NK-92 (cell line): Measurements from ENCODE around the gene RRP36.

ENCODE experiments used
- DNase-seq: peaks from one replicate; lab custom pipeline; 2025; ENCODE audit not compliant: unreplicated experiment; lab: John Stamatoyannopoulos, UW

Gene RRP36

DNA sequence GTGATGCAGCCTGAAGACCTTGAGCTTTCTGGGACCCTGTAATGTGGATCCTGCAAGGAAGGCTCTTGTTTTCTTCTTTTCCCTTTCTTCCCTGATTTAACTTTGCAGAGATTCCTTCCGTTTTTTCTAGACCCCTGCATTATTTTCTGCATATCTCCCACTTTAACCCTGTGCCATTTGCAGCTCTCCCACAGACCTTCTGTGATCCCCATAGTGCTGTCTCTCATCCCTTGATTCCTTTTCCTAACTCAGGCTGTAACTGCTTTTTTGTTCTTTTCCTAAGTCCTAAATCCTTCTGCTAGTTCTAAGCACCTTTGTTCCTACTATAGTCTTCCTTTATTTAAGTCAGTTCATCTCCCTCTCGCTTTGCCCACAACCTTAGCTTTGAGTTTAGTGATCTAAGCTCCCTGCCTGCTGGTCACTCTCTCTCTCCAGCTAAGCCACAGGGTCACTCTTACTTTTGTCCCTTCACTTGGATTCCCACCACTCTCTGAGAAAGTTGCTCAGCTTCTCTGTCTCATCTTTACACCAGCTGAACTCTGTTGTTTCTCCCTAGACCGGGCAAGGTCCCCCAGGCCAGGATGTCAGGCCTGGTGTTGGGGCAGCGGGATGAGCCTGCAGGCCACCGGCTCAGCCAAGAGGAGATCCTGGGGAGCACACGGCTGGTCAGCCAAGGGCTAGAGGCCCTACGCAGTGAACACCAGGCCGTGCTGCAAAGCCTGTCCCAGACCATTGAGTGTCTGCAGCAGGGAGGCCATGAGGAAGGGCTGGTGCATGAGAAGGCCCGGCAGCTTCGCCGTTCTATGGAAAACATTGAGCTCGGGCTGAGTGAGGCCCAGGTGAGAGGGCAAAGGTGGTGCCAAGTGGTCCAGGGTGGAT is 39.6 kb downstream of the RRP36 start:
- no peak for DNase-seq

GRCh38 chr6:43061861-43062260 is 40.4 kb downstream of the RRP36 start:
- no peak for DNase-seq

- no peak for DNase-seq
Observed at GRCh38 chr6:43062818-43063217, 41.4 kb downstream of the RRP36 start.

DNA sequence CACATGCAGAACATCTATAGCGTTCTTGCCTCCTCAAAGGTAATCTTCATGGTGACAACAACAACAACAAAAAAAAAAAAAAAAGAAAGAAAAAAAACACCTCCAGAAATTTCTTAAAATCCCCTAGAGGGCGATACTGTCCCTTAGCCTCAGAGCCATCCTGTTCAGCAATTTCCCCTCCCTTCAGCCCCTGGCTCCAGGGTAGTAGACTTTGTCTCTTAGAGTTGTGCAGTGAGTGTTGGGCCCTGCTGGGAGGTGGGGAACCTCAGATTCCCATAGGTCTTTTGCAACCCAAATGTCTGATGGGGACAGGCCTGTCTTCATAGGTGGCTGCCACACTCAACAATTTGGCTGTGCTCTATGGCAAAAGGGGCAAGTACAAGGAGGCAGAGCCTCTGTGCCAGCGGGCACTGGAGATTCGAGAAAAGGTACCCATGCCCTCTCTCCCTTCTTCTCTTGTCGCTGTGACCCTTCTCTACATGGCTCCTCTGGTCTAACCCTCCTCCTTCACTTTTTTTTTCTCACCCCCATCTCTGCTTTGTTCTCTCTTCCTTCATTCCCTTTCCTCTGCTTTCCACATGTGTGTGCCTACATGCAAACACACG is 48.7 kb downstream of the RRP36 start:
- no peak for DNase-seq

DNA sequence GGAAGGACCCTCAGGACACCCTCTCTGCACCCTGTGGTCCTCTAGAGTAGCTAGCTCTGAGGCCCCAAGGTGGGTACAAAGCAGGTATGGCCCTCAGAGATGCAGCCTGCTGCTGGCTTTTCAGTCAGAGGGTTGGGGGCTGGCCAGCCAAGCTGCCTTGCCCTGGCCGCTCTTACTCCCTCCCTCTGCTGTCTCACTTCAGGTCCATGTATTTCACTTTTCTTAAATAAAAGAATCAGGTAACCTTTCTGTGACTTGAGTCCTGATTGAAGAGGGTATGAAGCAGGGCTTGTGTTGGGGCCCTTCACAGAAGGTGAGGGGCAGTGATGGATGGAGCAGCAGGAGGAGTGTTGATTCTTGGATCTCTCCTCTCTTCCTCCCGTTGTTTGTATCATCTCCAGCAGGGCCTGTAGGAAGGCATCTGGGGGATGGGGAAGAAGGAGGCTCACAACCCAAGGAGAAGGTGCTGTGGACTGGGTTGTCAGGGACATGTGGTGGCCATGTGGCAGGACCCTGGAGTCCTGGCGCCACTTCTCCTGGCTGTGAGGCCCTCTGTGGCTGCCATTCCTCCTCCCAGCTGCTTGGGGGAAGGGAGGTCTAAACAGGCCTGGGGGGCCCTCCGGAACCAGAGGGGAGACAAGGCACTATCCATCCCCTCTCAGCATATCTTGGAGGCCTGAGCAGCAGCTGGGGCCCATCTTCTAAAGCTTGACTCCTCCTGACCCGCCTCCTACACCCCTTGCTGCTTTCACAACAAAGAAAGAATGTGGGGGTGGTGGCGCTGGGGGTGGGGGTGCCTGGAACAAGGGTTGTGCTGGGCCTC is 53.6 kb downstream of the RRP36 start:
- DNase-seq: no peak

GRCh38 chr6:43075670-43076463 is 54.4 kb downstream of the RRP36 start, which contains the start of gene PTK7:
PTK7 (plus strand) TSS chr6:43076314; CDS start chr6:43076489, 175 bp downstream.
- DNase-seq: no peak

DNA sequence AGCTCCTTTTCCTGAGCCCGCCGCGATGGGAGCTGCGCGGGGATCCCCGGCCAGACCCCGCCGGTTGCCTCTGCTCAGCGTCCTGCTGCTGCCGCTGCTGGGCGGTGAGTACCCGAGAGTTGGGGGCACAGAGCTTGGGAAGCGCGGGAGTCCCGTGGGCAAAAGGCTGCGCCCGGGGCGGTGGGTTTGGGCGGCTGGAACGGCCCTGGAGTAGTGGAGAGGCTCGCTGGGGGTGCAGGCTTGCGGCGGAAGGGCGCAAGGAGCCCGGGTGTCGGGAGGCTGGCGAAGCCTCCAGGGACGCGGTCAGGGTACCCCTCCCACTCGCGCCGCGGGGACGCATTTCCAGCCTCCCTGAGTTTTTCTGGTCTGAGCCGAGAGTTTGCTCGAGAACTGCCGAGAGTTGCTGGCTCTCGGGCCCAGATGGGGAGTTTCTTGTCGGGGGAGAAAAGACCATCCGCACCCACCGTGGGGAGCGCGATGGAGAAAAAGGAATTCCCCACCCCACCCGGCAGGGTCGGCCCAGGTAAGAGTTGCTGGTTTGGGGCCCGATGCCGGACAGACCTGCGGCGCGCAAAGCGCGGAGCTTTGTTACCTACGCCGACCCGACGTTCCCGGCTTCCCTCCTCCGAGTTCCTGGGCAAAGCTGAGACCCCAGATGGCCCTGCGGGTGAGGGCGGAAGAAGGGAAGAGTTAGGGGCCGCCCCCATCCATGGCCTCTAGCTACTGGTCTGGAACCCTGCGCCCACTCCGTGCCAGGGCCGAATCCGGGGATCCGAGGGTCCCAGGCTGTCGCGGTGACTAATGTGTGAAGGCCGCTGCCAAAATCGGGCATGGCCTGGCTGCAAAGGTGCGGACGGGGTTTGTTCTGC is 55.3 kb downstream of the RRP36 start:
- DNase-seq: no peak

DNA sequence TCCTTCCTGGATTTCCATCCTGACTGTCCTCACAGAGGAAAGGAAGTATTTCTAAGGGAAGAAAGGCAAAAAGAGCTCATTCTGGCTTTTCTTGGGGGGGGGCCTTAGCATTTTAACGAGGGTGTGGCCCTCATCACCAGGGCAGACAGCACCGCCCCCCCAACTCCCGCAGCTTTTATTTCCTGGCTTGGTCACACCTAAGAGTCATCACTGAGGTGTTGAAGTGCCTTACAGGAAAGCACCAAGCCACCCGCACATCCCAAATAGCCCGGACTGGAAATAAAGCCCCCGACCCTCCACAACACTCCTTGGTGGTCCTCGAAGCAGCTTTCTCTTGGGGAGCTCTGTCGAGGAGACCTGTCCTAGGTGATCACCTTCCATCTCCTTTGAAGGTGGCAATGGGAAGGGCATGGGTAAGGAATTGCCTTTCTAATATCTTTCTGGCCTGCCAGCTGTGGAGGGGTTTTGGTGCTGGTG is 55.9 kb downstream of the RRP36 start:
- no peak for DNase-seq

- no peak for DNase-seq
Observed at GRCh38 chr6:43077981-43078511, 56.6 kb downstream of the RRP36 start.

GRCh38 chr6:43078691-43079090 is 57.3 kb downstream of the RRP36 start:
- no peak for DNase-seq
